ENCODE measurements around the gene TXNRD1. TPM values are rescaled to one million over a fixed set of nuclear protein-coding genes. Genes with fewer than 3 reads are reported as not detected.

TXNRD1 gene
- total RNA-seq, 2 experiments from 2014 or later = 87.9 to 89.0 TPM

- POLR2A ChIA-PET = interaction anchor here (2.1 kb wide), 1 partner anchor 12 kb away, joined by 7 read pairs; the partner anchor contains the start of gene EID3
- TF ChIP-seq CTCF (IDR thresholded peaks at IDR 0.05) = no peak
- DNase-seq (no peak), ATAC-seq (no peak)
- intact Hi-C loops (cut with micrococcal nuclease) = no loop called here
- CTCF ChIA-PET = interaction anchor here (2.4 kb wide), 1 partner anchor 12 kb away, joined by 5 read pairs; no protein-coding TSS in a partner anchor
- Mint-ChIP-seq H3K4me3 (no peak overlapping the region), H3K27me3 (no peaks in the 10 kb centered on the region), H3K36me3 (ENCODE audit: low read depth) (peaks cover 47% of the 10 kb centered on the region), H3K27ac (no peak overlapping the region), H3K4me1 (ENCODE audit: low read depth) (peaks cover 2% of the 10 kb centered on the region), H3K9me3 (no peaks in the 10 kb centered on the region)
Observed at GRCh38 chr12:104315326-104316224, 100.0 kb downstream of the TXNRD1 start.

- H3K9me3 Mint-ChIP-seq = no peaks in the 10 kb centered on the region
- peaks cover 2% of the 10 kb centered on the region for H3K4me1 Mint-ChIP-seq (ENCODE audit: low read depth)
- ChIA-PET CTCF (interaction anchor here (2.4 kb wide), 1 partner anchor 10 kb away, joined by 5 read pairs; no protein-coding TSS in a partner anchor), POLR2A (no interaction called here)
- DNase-seq (no peak), ATAC-seq (no peak)
- peaks cover 51% of the 10 kb centered on the region for H3K36me3 Mint-ChIP-seq (ENCODE audit: low read depth)
- intact Hi-C loops (cut with micrococcal nuclease) = no loop called here
- no peak overlapping the region for H3K4me3 Mint-ChIP-seq
- no peaks in the 10 kb centered on the region for H3K27me3 Mint-ChIP-seq
- no peak overlapping the region for H3K27ac Mint-ChIP-seq
- no peak for TF ChIP-seq CTCF (IDR thresholded peaks at IDR 0.05)
Observed at GRCh38 chr12:104316936-104317335, 101.4 kb downstream of the TXNRD1 start.

- no peak for TF ChIP-seq CTCF (IDR thresholded peaks at IDR 0.05)
- H3K36me3 Mint-ChIP-seq (ENCODE audit: low read depth) = peaks cover 51% of the 10 kb centered on the region
- no peak overlapping the region for H3K4me3 Mint-ChIP-seq
- H3K4me1 Mint-ChIP-seq (ENCODE audit: low read depth) = peaks cover 2% of the 10 kb centered on the region
- ATAC-seq = no peak
- H3K27ac Mint-ChIP-seq = no peak overlapping the region
- ChIA-PET POLR2A (interaction anchor here (1.5 kb wide), 1 partner anchor 14 kb away, joined by 5 read pairs; the partner anchor contains the start of gene EID3), CTCF (interaction anchor here (2.4 kb wide), 1 partner anchor 10 kb away, joined by 5 read pairs; no protein-coding TSS in a partner anchor)
- intact Hi-C loops (cut with micrococcal nuclease) = no loop called here
- H3K9me3 Mint-ChIP-seq = no peaks in the 10 kb centered on the region
- DNase-seq = no peak
- H3K27me3 Mint-ChIP-seq = no peaks in the 10 kb centered on the region
Observed at GRCh38 chr12:104317538-104318210, 102.1 kb downstream of the TXNRD1 start.

- no peak overlapping the region for H3K4me3 Mint-ChIP-seq
- no peaks in the 10 kb centered on the region for H3K4me1 Mint-ChIP-seq (ENCODE audit: low read depth)
- ATAC-seq = no peak
- H3K36me3 Mint-ChIP-seq (ENCODE audit: low read depth) = peaks cover 47% of the 10 kb centered on the region
- CTCF ChIA-PET = interaction anchor here (0.6 kb wide), 1 partner anchor 64 kb away, joined by 3 read pairs; no protein-coding TSS in a partner anchor
- H3K27me3 Mint-ChIP-seq = no peaks in the 10 kb centered on the region
- intact Hi-C loops (cut with micrococcal nuclease) = no loop called here
- DNase-seq = no peak
- POLR2A ChIA-PET = interaction anchor here (0.6 to 1.5 kb wide), 2 partner anchors 9 to 15 kb away, joined by 3 to 5 read pairs; partner anchors contain the start of gene EID3
- no peak overlapping the region for H3K27ac Mint-ChIP-seq
- H3K9me3 Mint-ChIP-seq = no peaks in the 10 kb centered on the region
- no peak for TF ChIP-seq CTCF (IDR thresholded peaks at IDR 0.05)
Observed at GRCh38 chr12:104319028-104319427, 103.4 kb downstream of the TXNRD1 start.

All from activated CD8-positive, alpha-beta T cell treated with anti-CD3 and anti-CD28 coated beads for 36 hours (primary cell).